HepG2 (cell line): ENCODE measurements around the gene DDX6. TPM values are rescaled to one million over a fixed set of nuclear protein-coding genes. Genes with fewer than 3 reads are reported as not detected.

Source experiments
- MTA1 ChIP-seq: sonication (generic); formaldehyde crosslinking; IDR thresholded peaks from 2 replicates; pipeline ENCODE4 v1.4.0; 2020; ENCODE audit warnings: missing genetic modification reagents, mild to moderate bottlenecking, borderline replicate concordance
- PATZ1 ChIP-seq: sonication (generic); formaldehyde crosslinking; IDR thresholded peaks from 2 replicates; pipeline ENCODE4 v1.4.0; 2020; ENCODE audit warnings: missing genetic modification reagents
- PLRG1 ChIP-seq: fragments of 450-650 bp; conservative IDR thresholded peaks from 2 replicates; pipeline ENCODE4 v1.6.1; 2016
- RBM39 ChIP-seq: fragments of 200-400 bp; formaldehyde crosslinking; IDR thresholded peaks from one replicate; pipeline ENCODE4 v1.6.1; 2018; ENCODE audit warnings: antibody characterized with exemption, mild to moderate bottlenecking, low read depth, low read length; ENCODE audit not compliant: poor library complexity, severe bottlenecking
- RFX5 ChIP-seq: IDR thresholded peaks from 2 replicates; pipeline ENCODE4 v1.6.1; 2011; ENCODE audit warnings: low read depth, low read length, improper control_type of control experiment
- SNAPC2 ChIP-seq: sonication (generic); formaldehyde crosslinking; IDR thresholded peaks from 2 replicates; pipeline ENCODE4 v1.8.1; 2022; ENCODE audit warnings: mild to moderate bottlenecking, missing genetic modification reagents
- SRF ChIP-seq: IDR thresholded peaks from 2 replicates; pipeline ENCODE4 v1.6.1; 2011; ENCODE audit warnings: mild to moderate bottlenecking, low read depth, low read length, moderate library complexity
- ZNF275 ChIP-seq: sonication (generic); formaldehyde crosslinking; IDR thresholded peaks from 2 replicates; pipeline ENCODE4 v1.8.0; 2022; ENCODE audit warnings: missing genetic modification reagents, mild to moderate bottlenecking, inconsistent platforms, borderline replicate concordance
- ZNF619 ChIP-seq: sonication (generic); formaldehyde crosslinking; IDR thresholded peaks from 2 replicates; pipeline ENCODE4 v1.4.0; 2020; ENCODE audit warnings: mild to moderate bottlenecking, missing genetic modification reagents
- polyA plus RNA-seq, 8 experiments: library from polyadenylated mRNA; depleted of rRNA in 3 of 8; stranded (reverse) in 7 of 8; unstranded in 1 of 8; fragments of >200 nt; fragmentation: Illumina TruSeq in 4 of 8; extraction: Trizol in 4 of 8; gene quantifications; 2 replicates each; pipeline versions ENCODE4 v1.2.1 to v1.2.3, GENCODE V29; 2011 to 2016; ENCODE audit warnings: low read depth in 4 of 8, missing spikeins in 1 of 8, mixed read lengths in 1 of 8; ENCODE audit not compliant: insufficient read depth in 1 of 8
- total RNA-seq, 5 experiments: library from RNA; depleted of rRNA; stranded (reverse); fragments of >200 nt; fragmentation: Illumina TruSeq; extraction: Trizol; gene quantifications; 2 replicates each; pipeline ENCODE4 v1.2.3, GENCODE V29; 2016; ENCODE audit warnings: low read depth in 1 of 5

Gene DDX6
- total and polyA plus RNA-seq, 2 of the 13 experiments (the other 11 are each of a cell fraction or from before 2014, with no cell fraction given) = 20.9 to 59.2 TPM

GRCh38 chr11:118705791-118706545 is 85.0 kb downstream of the DDX6 start (continued):
- TF ChIP-seq RBM39 = no peak
- no peak for TF ChIP-seq PLRG1
- no peak for TF ChIP-seq ZNF275 (CRISPR knock-in tag)
- no peak for TF ChIP-seq PATZ1 (CRISPR knock-in tag)
- no peak for TF ChIP-seq RFX5
- TF ChIP-seq MTA1 (CRISPR knock-in tag) = no peak
- no peak for TF ChIP-seq ZNF619 (CRISPR knock-in tag)
- TF ChIP-seq SNAPC2 = no peak
- TF ChIP-seq SRF = no peak
